HCT116 (cell line): ENCODE results near the gene OPTN. TPM values are rescaled to one million over a fixed set of nuclear protein-coding genes. Genes with fewer than 3 reads are reported as not detected.

Experiments
- ATAC-seq: fragments of 200-7000 bp; cut with Tn5 transposase; 2 replicates; pipeline ENCODE4 v1.9.1; 2020; ENCODE audit warnings: mild to moderate bottlenecking, moderate library complexity
- BruUV-seq: library from RNA; stranded (reverse); fragments of 400-500 nt; replicated peaks from 2 replicates; lab custom pipeline; 2021; lab: Mats Ljungman, UMichigan
- CTCF ChIA-PET: fragments of 300-600 bp; sonication (Branson Sonifier 250); formaldehyde crosslinking; loops from one replicate; lab custom pipeline; 2021; ENCODE audit warnings: antibody characterized with exemption; lab: Charles Lee
- POLR2A ChIA-PET: fragments of 300-600, 350-600 bp; sonication (Branson Sonifier 250); formaldehyde crosslinking; loops from one replicate; lab custom pipeline; 2021; ENCODE audit warnings: antibody characterized with exemption; lab: Charles Lee
- RAD21 ChIA-PET, 2 experiments: fragments of 300-600 bp; sonication (Branson Sonifier 250); formaldehyde crosslinking; loops; one replicate each; lab custom pipeline; 2023; ENCODE audit warnings: low total read pairs in 2 of 2; ENCODE audit not compliant: uncharacterized antibody in 2 of 2, unreplicated experiment in 2 of 2, low non-redundant PET in 1 of 2; lab: Charles Lee
- DNase-seq: peaks from one replicate; pipeline ENCODE4 v3.0.0-alpha.2; 2010; ENCODE audit warnings: low read depth, low spot score
- H2AFZ ChIP-seq: fragments of 200-600 bp; shearing (Covaris generic), sonication (generic); 2 replicates; pipeline ENCODE4 v1.6.1; 2017; ENCODE audit warnings: low read depth, mixed run types, mixed read lengths, antibody characterized with exemption, low read length; ENCODE audit not compliant: poor library complexity, severe bottlenecking
- H3K27ac ChIP-seq: 2 replicates; pipeline ENCODE4 v1.5.1; 2012; ENCODE audit warnings: low read depth, low read length
- H3K27me3 ChIP-seq: fragments of 200-600 bp; sonication (generic); 2 replicates; pipeline ENCODE4 v1.6.1; 2016; ENCODE audit warnings: mixed run types, low read length, mixed read lengths; ENCODE audit not compliant: insufficient read depth
- H3K36me3 ChIP-seq, 2 experiments: fragments of 200-500 bp in 1 of 2; fragments of 200-600 bp in 1 of 2; sonication (Bioruptor generic) in 1 of 2; sonication (generic) in 1 of 2; 2 replicates each; pipeline versions ENCODE4 v1.5.1 to v1.6.1; 2014 to 2016; ENCODE audit warnings: low read length in 2 of 2, inconsistent platforms in 1 of 2, mixed read lengths in 1 of 2, mixed run types in 1 of 2; ENCODE audit not compliant: insufficient read depth in 2 of 2, control insufficient read depth in 1 of 2
- H3K4me1 ChIP-seq, 2 experiments: fragments of 200-600 bp in 1 of 2; sonication (generic) in 1 of 2; 2 replicates each; pipeline versions ENCODE4 v1.5.1 to v1.6.1; 2012 to 2017; ENCODE audit warnings: low read length in 2 of 2, inconsistent platforms in 1 of 2, mild to moderate bottlenecking in 1 of 2, mixed read lengths in 1 of 2, mixed run types in 1 of 2, moderate library complexity in 1 of 2; ENCODE audit not compliant: insufficient read depth in 2 of 2, control insufficient read depth in 1 of 2
- H3K4me2 ChIP-seq: fragments of 200-600 bp; sonication (generic); 2 replicates; pipeline ENCODE4 v1.6.1; 2017; ENCODE audit warnings: mixed run types, low read length, mixed read lengths
- H3K4me3 ChIP-seq, 2 experiments: fragments of 200-600 bp in 1 of 2; sonication (generic) in 1 of 2; replicated peaks in 1 of 2; 2 replicates each; pipeline ENCODE4 v1.5.1; 2011 to 2016; ENCODE audit warnings: low read length in 2 of 2, control low read depth in 1 of 2, low read depth in 1 of 2, mild to moderate bottlenecking in 1 of 2, mixed read lengths in 1 of 2, mixed run types in 1 of 2
- H3K79me2 ChIP-seq: fragments of 200-600 bp; sonication (generic); 2 replicates; pipeline ENCODE4 v1.6.1; 2017; ENCODE audit warnings: mild to moderate bottlenecking, mixed run types, low read length, moderate library complexity, mixed read lengths; ENCODE audit not compliant: insufficient read depth
- H3K9ac ChIP-seq: fragments of 200-600 bp; sonication (generic); 2 replicates; pipeline ENCODE4 v1.6.1; 2016; ENCODE audit warnings: low read length, mixed read lengths
- H3K9me2 ChIP-seq: fragments of 200-600 bp; sonication (generic), shearing (Covaris generic); 2 replicates; pipeline ENCODE4 v1.6.1; 2017; ENCODE audit warnings: mixed run types, mild to moderate bottlenecking, moderate library complexity; ENCODE audit not compliant: insufficient read depth
- H3K9me3 ChIP-seq, 2 experiments: fragments of 200-500 bp in 1 of 2; fragments of 200-600 bp in 1 of 2; sonication (Bioruptor generic) in 1 of 2; sonication (generic) in 1 of 2; 2 replicates each; pipeline ENCODE4 v1.6.1; 2014 to 2017; ENCODE audit warnings: low read length in 2 of 2, mixed read lengths in 2 of 2, inconsistent platforms in 1 of 2, low read depth in 1 of 2, mild to moderate bottlenecking in 1 of 2, mixed run types in 1 of 2, moderate library complexity in 1 of 2; ENCODE audit not compliant: control insufficient read depth in 1 of 2, insufficient read depth in 1 of 2
- H4K20me1 ChIP-seq: fragments of 200-600 bp; sonication (generic), shearing (Covaris generic); 2 replicates; pipeline ENCODE4 v1.6.1; 2017; ENCODE audit warnings: mixed run types, mild to moderate bottlenecking, moderate library complexity; ENCODE audit not compliant: insufficient read depth
- ATF3 ChIP-seq: IDR thresholded peaks from 2 replicates; pipeline ENCODE4 v1.6.1; 2012
- CBX3 ChIP-seq: IDR thresholded peaks from 2 replicates; pipeline ENCODE4 v1.6.1; 2012; ENCODE audit warnings: low read depth
- CTCF ChIP-seq, 3 experiments: fragments of 200-600 bp in 1 of 3; sonication (generic) in 1 of 3; IDR thresholded peaks in 2 of 3; conservative IDR thresholded peaks in 1 of 3; 2 replicates each; pipeline ENCODE4 v1.5.1; 2012 to 2017; ENCODE audit warnings: low read depth in 2 of 3, low read length in 2 of 3, antibody characterized with exemption in 1 of 3, borderline replicate concordance in 1 of 3, control low read depth in 1 of 3, mild to moderate bottlenecking in 1 of 3, mixed read lengths in 1 of 3, mixed run types in 1 of 3, moderate library complexity in 1 of 3; ENCODE audit not compliant: insufficient read depth in 1 of 3
- EGR1 ChIP-seq: IDR thresholded peaks from 2 replicates; pipeline ENCODE4 v1.6.1; 2012; ENCODE audit warnings: low read depth
- EZH2 ChIP-seq: fragments of 200-600 bp; sonication (generic); IDR thresholded peaks from 2 replicates; pipeline ENCODE4 v1.6.1; 2017; ENCODE audit warnings: antibody characterized with exemption, mixed run types
- FOSL1 ChIP-seq: IDR thresholded peaks from 2 replicates; pipeline ENCODE4 v1.6.1; 2012; ENCODE audit warnings: low read depth
- MAX ChIP-seq: IDR thresholded peaks from 2 replicates; pipeline ENCODE4 v1.6.1; 2012
- POLR2A ChIP-seq: IDR thresholded peaks from 2 replicates; pipeline ENCODE4 v1.7.0; 2011; ENCODE audit warnings: borderline replicate concordance; ENCODE audit not compliant: insufficient read depth, insufficient read length; ENCODE audit errors: extremely low read depth
- POLR2AphosphoS5 ChIP-seq: IDR thresholded peaks from 2 replicates; pipeline ENCODE4 v1.6.1; 2011; ENCODE audit warnings: mild to moderate bottlenecking, low read depth, low read length, moderate library complexity
- RAD21 ChIP-seq: IDR thresholded peaks from 2 replicates; pipeline ENCODE4 v1.6.1; 2012; ENCODE audit warnings: low read depth, mild to moderate bottlenecking
- REST ChIP-seq: IDR thresholded peaks from 2 replicates; pipeline ENCODE4 v1.6.1; 2012; ENCODE audit warnings: low read depth
- TCF7L2 ChIP-seq: IDR thresholded peaks from 2 replicates; pipeline ENCODE4 v1.7.0; 2011; ENCODE audit warnings: borderline replicate concordance, inconsistent platforms; ENCODE audit not compliant: insufficient read depth, insufficient read length; ENCODE audit errors: extremely low read depth
- ZFX ChIP-seq: fragments of 450-650 bp; IDR thresholded peaks from 2 replicates; pipeline ENCODE4 v1.6.1; 2017
- intact Hi-C: fragments of 100-400 bp; cut with micrococcal nuclease; formaldehyde crosslinking; loops from 2 replicates; pipeline ENCODE4 v1.10.0; 2022
- total RNA-seq: library from RNA; stranded (reverse); gene quantifications from one replicate; pipeline ENCODE4 v1.2.1, GENCODE V29; 2021; ENCODE audit not compliant: unreplicated experiment

The OPTN gene
- total RNA-seq, 1 experiment from 2014 or later: 17.0 TPM

- TF ChIP-seq ATF3 (no peak), POLR2A (no peak), MAX (no peak)
- TF ChIP-seq, all 23 proteins: peak for 0
These were observed 659 bp downstream of the OPTN start (continued) for GRCh38 chr10:13100349-13101294.

- Histone ChIP-seq H3K9me3 (no peaks in the 10 kb centered on the region), H3K27me3 (no peaks in the 10 kb centered on the region), H3K4me3 (no peak overlapping the region), H3K9me2 (no peaks in the 10 kb centered on the region), H3K9ac (no peak overlapping the region), H3K4me2 (no peak overlapping the region), H3K79me2 (no peaks in the 10 kb centered on the region), H2AFZ (no peak overlapping the region), H4K20me1 (no peaks in the 10 kb centered on the region), H3K27ac (no peak overlapping the region), H3K36me3 (no peaks in the 10 kb centered on the region), H3K4me1 (peaks cover 14 to 23% of the 10 kb centered on the region in 2 experiments)
- RAD21 ChIA-PET: no interaction called here
- POLR2A ChIA-PET: no interaction called here
- intact Hi-C loops: no loop called here
- TF ChIP-seq RAD21: no peak
- no peak for TF ChIP-seq TCF7L2
- TF ChIP-seq POLR2AphosphoS5: no peak
- no peak for TF ChIP-seq ZFX
- TF ChIP-seq EZH2: no peak
- TF ChIP-seq CTCF (IDR thresholded peaks at IDR 0.05 in 2 of 3, conservative IDR thresholded peaks at IDR 0.05 in 1 of 3; ENCODE audit: borderline replicate concordance in 1 of 3, insufficient read depth in 1 of 3, low read depth in 2 of 3, low read length in 2 of 3): no peak
- TF ChIP-seq REST: no peak
- TF ChIP-seq MAX: no peak
- TF ChIP-seq POLR2A: no peak
- TF ChIP-seq EGR1: no peak
- no peak for TF ChIP-seq CBX3
- TF ChIP-seq FOSL1: no peak
- CTCF ChIA-PET: no interaction called here
- ATAC-seq (no peak), DNase-seq (no peak)
- BruUV-seq: no TSS peak
These were observed 2.2 kb downstream of the OPTN start for GRCh38 chr10:13102002-13102794.
